Smooth muscle cell (in vitro differentiated cells): ENCODE measurements around the gene REEP1. TPM values are rescaled to one million over a fixed set of nuclear protein-coding genes. Genes with fewer than 3 reads are reported as not detected.

Experiments used
- DNase-seq: peaks from one replicate; lab custom pipeline; 2025; ENCODE audit not compliant: unreplicated experiment; lab: John Stamatoyannopoulos, UW
- H2AFZ ChIP-seq: fragments of 200-600 bp; sonication (generic); 2 replicates; pipeline ENCODE4 v1.6.0; 2016; ENCODE audit warnings: antibody characterized with exemption, low read depth, mild to moderate bottlenecking
- H3F3A ChIP-seq: fragments of 200-600 bp; sonication (generic); 2 replicates; pipeline ENCODE4 v1.6.0; 2017; ENCODE audit warnings: antibody characterized with exemption, low read depth
- H3K27ac ChIP-seq: fragments of 200-600 bp; sonication (generic); 2 replicates; pipeline ENCODE4 v1.5.1; 2016; ENCODE audit warnings: low read depth, mild to moderate bottlenecking
- H3K27me3 ChIP-seq: fragments of 200-600 bp; sonication (generic); 2 replicates; pipeline ENCODE4 v1.6.1; 2016; ENCODE audit warnings: low read depth, mild to moderate bottlenecking
- H3K36me3 ChIP-seq: fragments of 200-600 bp; sonication (generic); 2 replicates; pipeline ENCODE4 v1.5.1; 2016; ENCODE audit warnings: low read depth
- H3K4me1 ChIP-seq: fragments of 200-600 bp; sonication (generic); 2 replicates; pipeline ENCODE4 v1.5.1; 2016; ENCODE audit warnings: low read depth
- H3K4me2 ChIP-seq: fragments of 200-600 bp; sonication (generic); 2 replicates; pipeline ENCODE4 v1.6.0; 2016; ENCODE audit warnings: mild to moderate bottlenecking
- H3K4me3 ChIP-seq: fragments of 200-600 bp; sonication (generic); 2 replicates; pipeline ENCODE4 v1.5.1; 2016; ENCODE audit warnings: mild to moderate bottlenecking
- H3K79me2 ChIP-seq: fragments of 200-600 bp; sonication (generic); 2 replicates; pipeline ENCODE4 v1.6.0; 2016; ENCODE audit warnings: low read depth, mild to moderate bottlenecking
- H3K9ac ChIP-seq: fragments of 200-600 bp; sonication (generic); 2 replicates; pipeline ENCODE4 v1.6.0; 2016; ENCODE audit warnings: low read depth
- H3K9me3 ChIP-seq: fragments of 200-600 bp; sonication (generic); replicated peaks from 2 replicates; pipeline ENCODE4 v1.5.1; 2016; ENCODE audit warnings: low read depth
- H4K20me1 ChIP-seq: fragments of 200-600 bp; sonication (generic); 2 replicates; pipeline ENCODE4 v1.6.0; 2016; ENCODE audit warnings: low read depth
- CTCF ChIP-seq: fragments of 200-600 bp; sonication (generic); IDR thresholded peaks from 2 replicates; pipeline ENCODE4 v1.5.1; 2017; ENCODE audit warnings: borderline replicate concordance, mild to moderate bottlenecking, antibody characterized with exemption; ENCODE audit not compliant: insufficient read depth, poor library complexity, severe bottlenecking
- whole genome bisulfite sequencing: methylation state at CpG from one replicate; pipeline ENCODE4 v1.1.7; 2016; ENCODE audit warnings: low lambda C conversion rate; 5-methylcytosine and 5-hydroxymethylcytosine counted together
- polyA plus RNA-seq: library from polyadenylated mRNA; unstranded; fragments of >200 nt; fragmentation: Nextera tagmentation; extraction: Ambion mirVana; gene quantifications from 2 replicates; pipeline ENCODE4 v1.2.1, GENCODE V29; 2016
- total RNA-seq: library from RNA; depleted of rRNA; stranded (reverse); fragments of >200 nt; gene quantifications from 2 replicates; pipeline ENCODE4 v1.2.3, GENCODE V29; 2014

REEP1 gene
- total and polyA plus RNA-seq, 2 experiments from 2014 or later: not detected

- Histone ChIP-seq H4K20me1 (no peaks in the 10 kb centered on the region), H3K27ac (no peak overlapping the region), H3K36me3 (no peaks in the 10 kb centered on the region), H2AFZ (no peak overlapping the region), H3K4me1 (no peaks in the 10 kb centered on the region), H3K27me3 (no peaks in the 10 kb centered on the region), H3K4me2 (no peak overlapping the region), H3K79me2 (no peaks in the 10 kb centered on the region), H3F3A (no peaks in the 10 kb centered on the region), H3K9me3 (no peaks in the 10 kb centered on the region), H3K4me3 (no peak overlapping the region), H3K9ac (no peak overlapping the region)
- 93% methylated on average over 4 of the region's 4 CpGs for WGBS
- TF ChIP-seq CTCF: no peak
- no peak for DNase-seq
These were observed 111.4 kb downstream of the REEP1 start for GRCh38 chr2:86226070-86226469.

- no peak for DNase-seq
- Histone ChIP-seq H3K27me3 (no peaks in the 10 kb centered on the region), H3K36me3 (no peaks in the 10 kb centered on the region), H3K79me2 (no peaks in the 10 kb centered on the region), H3K4me3 (no peak overlapping the region), H4K20me1 (no peaks in the 10 kb centered on the region), H3F3A (no peaks in the 10 kb centered on the region), H2AFZ (no peak overlapping the region), H3K9ac (no peak overlapping the region), H3K9me3 (no peaks in the 10 kb centered on the region), H3K4me2 (no peak overlapping the region), H3K27ac (no peak overlapping the region), H3K4me1 (no peaks in the 10 kb centered on the region)
- TF ChIP-seq CTCF: no peak
- whole genome bisulfite sequencing: 83% methylated on average over 6 of the region's 6 CpGs
These were observed 111.8 kb downstream of the REEP1 start for GRCh38 chr2:86225581-86225980.

GRCh38 chr2:86224645-86225355, 112.6 kb downstream of the REEP1 start:
- H3F3A ChIP-seq: no peaks in the 10 kb centered on the region
- no peak overlapping the region for H3K27ac ChIP-seq
- whole genome bisulfite sequencing: 92% methylated on average over 9 of the region's 9 CpGs
- H4K20me1 ChIP-seq: no peaks in the 10 kb centered on the region
- H3K9ac ChIP-seq: no peak overlapping the region
- H3K79me2 ChIP-seq: no peaks in the 10 kb centered on the region
- no peak for DNase-seq
- no peaks in the 10 kb centered on the region for H3K4me1 ChIP-seq
- no peaks in the 10 kb centered on the region for H3K9me3 ChIP-seq
- H3K27me3 ChIP-seq: no peaks in the 10 kb centered on the region
- H3K4me3 ChIP-seq: no peak overlapping the region
- no peaks in the 10 kb centered on the region for H3K36me3 ChIP-seq
- no peak for TF ChIP-seq CTCF
- H2AFZ ChIP-seq: no peak overlapping the region
- no peak overlapping the region for H3K4me2 ChIP-seq
